ENCODE measurements around the gene USP9X.

DNA sequence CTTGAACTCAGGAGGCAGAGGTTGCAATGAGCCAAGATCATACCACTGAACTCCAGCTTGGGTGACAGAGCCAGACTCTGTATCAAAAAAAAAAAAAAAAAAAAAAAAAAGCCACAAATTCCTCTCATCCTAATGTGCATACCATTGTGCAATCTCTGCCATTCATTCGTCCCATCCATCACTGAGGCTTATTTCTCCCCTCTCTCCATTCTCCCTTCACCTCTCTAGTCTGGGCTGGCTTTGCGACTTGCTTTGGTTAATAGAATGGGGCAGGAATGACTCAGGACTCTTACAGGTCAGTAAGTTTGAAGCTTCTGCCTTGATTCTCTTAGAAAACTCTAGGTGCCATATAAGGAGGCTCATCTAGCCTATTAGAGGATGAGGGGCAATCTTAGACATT lies 188.4 kb downstream of the USP9X start:
- TF ChIP-seq, protein P1, sequence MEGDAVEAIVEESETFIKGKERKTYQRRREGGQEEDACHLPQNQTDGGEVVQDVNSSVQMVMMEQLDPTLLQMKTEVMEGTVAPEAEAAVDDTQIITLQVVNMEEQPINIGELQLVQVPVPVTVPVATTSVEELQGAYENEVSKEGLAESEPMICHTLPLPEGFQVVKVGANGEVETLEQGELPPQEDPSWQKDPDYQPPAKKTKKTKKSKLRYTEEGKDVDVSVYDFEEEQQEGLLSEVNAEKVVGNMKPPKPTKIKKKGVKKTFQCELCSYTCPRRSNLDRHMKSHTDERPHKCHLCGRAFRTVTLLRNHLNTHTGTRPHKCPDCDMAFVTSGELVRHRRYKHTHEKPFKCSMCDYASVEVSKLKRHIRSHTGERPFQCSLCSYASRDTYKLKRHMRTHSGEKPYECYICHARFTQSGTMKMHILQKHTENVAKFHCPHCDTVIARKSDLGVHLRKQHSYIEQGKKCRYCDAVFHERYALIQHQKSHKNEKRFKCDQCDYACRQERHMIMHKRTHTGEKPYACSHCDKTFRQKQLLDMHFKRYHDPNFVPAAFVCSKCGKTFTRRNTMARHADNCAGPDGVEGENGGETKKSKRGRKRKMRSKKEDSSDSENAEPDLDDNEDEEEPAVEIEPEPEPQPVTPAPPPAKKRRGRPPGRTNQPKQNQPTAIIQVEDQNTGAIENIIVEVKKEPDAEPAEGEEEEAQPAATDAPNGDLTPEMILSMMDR (conservative IDR thresholded peaks at IDR 0.05; ENCODE audit: low read length), result no peak
- no peak for TF ChIP-seq EZH2phosphoT487 (IDR thresholded peaks at IDR 0.05; ENCODE audit: borderline replicate concordance)
